HG03571 (cell line): ENCODE results near the gene HSD17B3.
"Not testable (repeated sequence)": the region's sequence is repeated elsewhere in the genome, so short reads cannot be mapped to it uniquely, and the experiment has no call there.

ENCODE experiments used
- ATAC-seq: cut with Tn5 transposase; IDR thresholded peaks from one replicate; pipeline ENCODE4 v1.9.1; 2021; ENCODE audit not compliant: unreplicated experiment

Gene HSD17B3

DNA sequence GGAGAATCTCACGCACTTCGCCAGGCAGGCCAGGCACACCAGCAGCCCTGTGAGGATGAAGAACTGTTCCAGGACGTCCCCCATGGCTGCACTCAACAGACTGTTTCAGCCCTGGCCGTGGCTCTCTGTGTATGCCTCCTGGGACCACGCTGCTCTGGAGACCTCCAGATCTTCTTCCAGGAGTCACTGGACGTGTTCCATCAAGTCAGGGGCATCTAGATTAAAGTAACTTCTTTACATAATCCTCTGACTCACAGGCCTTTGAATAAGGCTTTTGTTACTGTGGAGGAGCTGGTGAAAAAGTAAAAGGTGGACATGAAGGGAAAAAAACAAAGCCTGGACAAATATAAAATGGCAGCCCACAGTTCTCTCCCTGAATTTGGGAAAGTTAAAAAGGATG lies at the start of gene HSD17B3:
Gene HSD17B3, minus strand, starts transcription at position 156 of the 400 bp plus-strand sequence. Its CDS starts 72 bp downstream, at position 84.
- no peak for ATAC-seq

DNA sequence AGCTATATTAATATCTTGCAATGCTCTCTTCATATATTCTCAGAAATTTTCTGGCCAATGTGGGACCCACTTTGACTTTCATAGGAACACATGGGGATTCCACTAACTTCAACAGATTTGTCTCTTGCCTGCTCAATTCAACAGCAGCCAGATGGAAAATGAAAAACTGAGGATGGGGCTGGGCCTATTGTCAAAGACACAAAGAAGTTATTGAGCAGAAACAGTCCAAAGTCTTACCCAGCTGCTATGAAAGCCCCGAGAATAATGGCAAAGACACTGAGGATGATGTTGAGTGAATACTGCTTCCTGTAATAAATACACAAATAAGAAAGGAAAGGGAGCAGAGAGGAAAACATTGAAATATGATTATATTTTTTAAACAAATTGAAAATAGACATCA lies 48.9 kb upstream of the HSD17B3 start:
- ATAC-seq, result no peak

DNA sequence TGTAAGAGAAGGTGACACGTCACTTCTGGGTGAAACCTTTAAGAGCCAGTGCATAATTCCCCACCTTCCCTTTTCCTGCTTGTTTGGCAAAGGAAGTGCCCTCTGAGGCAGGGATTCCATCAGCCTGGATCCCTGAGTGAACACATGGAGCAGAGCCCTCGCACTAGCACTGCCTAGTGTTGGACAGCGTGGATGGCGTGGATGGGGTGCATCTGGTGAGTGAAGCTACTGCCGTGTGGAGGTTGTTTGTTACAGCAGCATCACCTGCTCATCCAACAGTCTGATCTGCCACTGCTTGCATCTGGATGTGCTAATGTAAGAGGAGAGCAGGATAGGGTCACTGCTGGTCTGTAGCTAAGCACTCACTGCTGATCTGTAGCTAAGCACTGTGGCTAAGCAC lies 46.3 kb upstream of the HSD17B3 start:
- ATAC-seq, result no peak

DNA sequence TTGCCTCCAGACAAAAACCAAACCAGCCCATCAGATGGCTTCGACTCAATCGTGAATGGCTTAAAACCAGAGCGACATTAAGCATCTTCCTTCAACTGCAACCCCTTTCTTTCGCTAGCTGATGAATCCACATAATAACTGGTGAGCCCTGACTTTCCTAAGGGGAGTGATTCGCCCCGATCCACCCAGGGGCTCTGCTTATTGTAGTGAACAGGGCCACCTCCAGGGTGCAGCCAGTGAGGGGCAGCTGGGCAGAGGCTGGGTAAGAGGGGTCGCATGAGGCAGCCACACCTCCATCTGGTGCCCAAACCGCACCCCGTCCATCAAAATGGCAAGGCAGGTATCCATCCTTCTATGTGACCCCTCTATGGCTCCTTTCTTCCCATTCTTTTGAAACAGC lies 43.6 kb upstream of the HSD17B3 start:
- no peak for ATAC-seq

DNA sequence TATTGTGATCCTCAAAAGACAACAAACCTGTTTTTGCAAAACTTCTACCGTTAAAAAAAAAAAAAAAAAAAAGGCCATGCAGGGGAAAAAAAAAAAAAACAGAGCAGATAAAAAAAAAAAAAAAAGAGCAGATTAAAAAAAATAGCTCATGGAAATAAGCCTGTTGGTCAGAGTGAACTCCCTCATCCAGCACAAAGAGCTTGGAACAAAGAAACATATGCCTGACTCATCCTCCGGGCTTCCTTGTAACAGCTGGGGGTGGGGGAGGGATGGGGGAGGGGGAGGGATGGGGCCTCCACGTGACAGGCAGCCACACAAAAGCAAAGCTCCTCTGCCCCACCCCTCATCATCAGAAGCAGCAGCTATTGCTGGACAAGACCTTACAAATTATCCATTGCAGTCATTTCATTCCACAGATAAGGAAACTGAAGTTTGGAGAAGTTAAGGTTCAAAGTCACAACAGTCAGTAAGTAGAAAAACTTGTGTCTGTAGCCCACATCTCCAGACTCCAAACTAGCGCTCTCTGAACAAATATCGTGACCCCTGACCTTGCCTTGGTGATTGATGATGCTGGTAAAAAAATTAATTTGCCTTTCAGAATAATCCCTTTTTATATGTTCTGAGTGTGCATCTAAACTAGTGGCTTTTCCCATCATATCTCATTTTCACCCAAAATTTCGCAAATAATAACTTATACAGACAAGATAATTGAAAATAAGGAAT lies 42.6 kb upstream of the HSD17B3 start:
- no peak for ATAC-seq

DNA sequence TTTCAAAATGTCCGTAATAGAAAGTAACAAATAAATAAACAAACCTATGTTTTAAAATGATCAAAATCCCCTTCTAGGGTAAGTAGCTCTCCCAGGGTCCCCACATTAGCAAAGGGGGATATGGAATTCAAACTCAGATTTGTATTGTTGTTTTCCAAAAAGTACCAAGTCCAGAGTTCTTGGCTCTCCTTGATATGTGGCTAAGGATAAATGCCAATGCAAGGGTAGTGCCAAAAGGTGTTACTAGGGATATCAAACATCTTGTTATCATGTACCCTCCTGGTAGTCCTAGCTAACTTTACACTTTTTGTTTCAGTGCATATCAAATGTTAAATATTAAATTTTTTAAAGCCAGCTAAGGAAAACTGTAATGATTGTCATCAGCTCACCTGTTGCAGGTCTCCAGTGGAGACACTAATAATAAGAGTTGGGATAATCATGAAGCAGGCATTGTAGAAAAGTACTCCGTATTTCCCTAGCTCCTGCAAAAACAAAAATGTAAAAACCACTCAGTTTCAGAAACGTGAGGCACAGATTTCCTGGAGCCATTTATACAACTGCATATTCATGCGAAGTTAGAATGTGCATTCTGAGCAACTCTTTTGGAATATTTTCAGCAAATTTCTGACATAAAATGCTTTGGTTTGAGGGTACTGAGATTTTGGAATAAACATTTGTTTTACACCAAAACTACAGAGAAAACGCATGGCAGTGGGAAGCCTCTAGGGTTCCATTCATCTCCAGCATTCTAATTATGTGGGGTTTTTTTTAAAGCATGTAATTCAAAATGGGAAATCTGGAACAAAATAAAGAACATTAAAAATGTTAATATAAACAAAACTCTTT lies 41.8 kb upstream of the HSD17B3 start:
- ATAC-seq, result no peak

DNA sequence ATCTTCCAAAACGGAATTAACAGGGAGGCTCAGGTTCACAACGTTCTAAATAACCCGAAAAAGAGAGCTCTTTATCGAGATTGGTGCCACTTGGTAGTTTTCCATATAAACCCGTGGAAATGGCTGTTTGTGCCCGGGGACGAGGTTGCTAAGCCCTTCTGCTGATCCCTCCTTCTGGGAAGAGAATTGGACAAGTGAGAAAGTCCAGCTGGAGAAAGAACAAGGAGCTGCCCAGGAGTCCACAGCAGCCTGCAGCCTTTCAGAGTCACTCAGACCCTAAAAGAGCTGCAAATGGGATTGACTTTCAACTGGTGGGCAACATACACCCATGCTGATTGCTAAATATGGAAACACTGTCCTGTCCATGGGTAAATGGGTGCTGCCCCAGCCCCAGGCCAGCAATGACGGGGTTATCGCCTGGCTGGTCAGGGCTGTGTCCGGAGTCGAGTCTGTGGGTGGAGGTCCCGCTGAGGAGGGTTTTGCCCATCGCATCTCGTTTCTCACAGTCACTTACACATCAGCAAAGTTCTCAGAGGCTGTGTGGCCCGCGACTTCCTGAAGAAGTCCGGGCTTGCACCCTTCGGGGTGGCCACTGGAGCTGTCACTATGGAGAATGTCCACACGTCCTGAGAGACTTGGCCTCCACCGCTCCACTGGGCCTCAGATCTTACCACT lies 40.7 kb upstream of the HSD17B3 start:
- ATAC-seq, result no peak

DNA sequence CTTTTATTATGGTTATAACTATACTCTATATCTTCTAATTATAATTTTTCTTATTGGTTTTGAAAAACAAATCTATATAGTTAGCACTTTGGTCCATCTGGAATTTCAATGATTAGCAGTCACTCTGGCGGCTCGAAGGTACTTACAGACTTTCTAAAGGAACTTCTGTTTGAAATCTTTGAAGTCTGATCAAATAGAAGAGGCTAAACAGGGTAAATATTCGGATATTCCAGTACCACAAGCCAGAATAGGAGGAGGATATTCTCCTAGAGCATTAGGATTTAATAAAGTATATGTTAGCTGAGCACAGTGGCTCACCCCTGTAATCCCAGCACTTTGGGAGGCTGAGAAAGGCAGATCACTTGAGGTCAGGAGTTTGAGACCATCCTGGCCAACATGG lies 38.7 kb upstream of the HSD17B3 start:
- no peak for ATAC-seq

DNA sequence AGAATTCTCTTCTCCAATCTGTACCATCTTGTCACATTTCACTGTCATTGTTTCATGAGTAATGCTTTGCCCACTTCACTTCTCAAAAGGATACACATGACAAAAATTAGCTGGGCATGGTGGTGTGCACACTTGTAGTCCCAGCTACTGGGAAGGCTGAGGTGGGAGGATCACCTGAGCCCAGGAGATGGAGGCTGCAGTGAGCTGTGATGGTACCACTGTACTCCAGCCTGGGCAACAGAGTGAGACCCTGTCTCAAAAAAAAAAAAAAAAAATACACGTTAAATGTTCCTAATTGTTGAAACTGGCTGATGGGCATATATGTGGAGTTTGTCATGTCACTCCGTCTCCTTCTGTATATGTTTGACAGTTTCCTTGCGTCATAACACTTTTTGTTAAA lies 36.3 kb upstream of the HSD17B3 start:
- ATAC-seq, result no peak

DNA sequence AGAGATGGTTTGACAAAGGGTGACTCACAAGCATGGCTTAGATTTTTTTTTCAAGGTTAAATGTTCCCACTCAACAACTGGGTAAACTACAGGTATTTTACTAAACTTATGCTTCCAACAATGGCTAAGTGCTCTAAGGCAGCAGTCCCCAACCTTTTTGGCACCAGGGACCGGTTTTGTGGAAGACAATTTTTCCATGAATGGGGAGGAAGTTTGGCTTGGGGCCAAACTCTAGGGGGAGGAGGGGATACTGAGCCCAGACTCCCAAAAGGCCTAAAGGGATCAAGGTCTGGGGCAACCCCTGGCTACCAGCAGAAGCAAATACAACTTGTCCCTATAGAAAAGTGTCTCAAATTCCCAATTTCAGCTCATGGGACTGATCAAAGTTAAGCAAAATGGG lies 32.0 kb upstream of the HSD17B3 start:
- no peak for ATAC-seq

DNA sequence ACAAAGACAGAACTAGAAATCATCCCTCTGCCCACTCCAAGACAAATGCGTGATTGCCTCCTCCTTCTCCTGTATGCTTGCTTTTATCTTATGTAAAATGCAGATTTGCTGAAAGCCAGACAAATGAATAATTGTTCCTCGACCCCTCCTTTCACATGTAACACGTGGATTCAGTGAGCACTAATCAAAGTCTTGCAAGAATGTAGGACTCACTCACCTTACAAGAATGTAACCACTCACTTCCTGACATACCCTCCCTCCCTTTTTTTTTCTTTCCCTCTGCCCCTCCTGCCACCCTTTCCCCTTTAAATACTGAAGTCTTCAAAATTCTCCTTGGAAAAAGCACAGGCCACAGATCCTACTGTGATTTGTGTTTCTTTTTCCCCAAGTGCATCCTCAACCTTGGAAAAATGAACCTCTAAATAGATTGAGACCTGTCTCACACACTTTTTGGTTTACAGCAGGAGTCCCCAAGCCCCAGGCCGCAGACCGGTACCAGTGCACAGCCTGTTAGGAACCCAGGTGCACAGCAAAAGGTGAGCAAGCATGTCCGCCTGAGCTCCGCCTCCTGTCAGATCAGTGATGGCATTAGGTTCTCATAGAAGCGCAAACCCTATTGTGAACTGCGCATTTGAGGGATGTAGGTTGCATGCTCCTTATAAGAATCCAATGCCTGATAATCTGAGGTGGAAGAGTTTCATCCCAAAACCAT lies 29.4 kb upstream of the HSD17B3 start:
- no peak for ATAC-seq

DNA sequence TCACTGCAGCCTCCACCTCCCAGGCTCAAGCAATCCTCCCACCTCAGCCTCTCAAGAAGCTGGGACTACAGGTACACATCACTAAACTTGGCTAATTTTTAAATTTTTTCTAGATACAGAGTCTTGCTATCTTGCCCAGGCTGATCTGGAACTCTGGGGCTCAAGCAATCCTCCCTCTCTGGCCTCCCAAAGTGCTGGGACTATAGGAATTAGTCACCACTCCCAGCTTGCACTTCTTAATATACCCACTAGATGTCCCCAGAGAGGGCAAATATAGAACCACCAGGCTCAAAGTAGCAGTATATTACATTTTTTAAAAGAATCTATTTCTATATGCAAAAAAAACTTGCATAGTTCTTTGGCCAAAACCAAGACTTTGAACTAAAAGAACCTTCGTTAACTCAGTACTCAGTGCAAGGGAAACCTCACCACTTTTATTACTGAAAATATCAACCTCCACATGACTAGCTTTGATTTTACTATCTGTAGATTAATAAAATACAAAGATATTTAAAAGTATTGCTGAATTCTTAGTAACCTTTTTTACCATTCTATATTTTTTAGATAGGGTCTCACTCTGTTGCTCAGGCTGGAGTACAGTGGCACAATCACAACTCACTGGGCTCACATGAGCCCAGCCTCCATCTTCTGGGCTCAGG lies 25.8 kb upstream of the HSD17B3 start:
- no peak for ATAC-seq

DNA sequence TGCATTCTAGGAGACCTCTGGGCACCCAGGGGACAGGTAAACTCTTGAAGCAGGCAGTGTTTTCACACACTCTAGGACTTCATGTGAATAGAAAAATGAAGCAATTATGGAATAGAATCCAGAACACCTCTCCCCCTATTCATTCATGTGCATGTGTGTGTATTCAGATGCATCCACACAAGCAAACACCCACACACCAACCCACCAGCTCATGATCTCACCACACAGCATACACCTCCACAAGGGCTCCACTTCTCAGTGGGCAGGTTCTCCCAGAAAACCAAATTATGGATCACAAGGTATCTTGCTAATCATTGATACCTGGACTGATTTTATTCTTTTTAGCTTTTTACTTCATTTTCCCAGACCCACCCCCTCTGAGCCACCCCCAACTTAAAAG lies 21.2 kb upstream of the HSD17B3 start:
- ATAC-seq, result no peak

DNA sequence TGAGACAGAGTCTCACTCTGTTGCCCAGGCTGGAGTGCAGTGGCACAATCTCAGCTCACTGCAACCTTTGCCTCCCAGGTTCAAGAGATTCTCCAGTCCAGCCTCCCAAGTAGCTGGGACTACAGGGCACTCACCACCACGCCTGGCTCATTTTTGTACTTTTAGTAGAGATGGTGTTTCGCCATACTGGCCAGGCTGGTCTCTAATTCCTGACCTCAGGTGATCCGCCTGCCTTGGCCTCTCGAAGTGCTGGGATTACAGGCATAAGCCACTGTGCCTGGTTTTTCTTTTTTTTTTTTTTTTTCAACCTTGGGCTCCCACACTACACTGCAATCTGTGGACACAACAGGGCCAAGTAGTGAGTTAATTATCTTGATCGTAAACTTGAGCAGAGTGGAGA lies 20.8 kb upstream of the HSD17B3 start:
- ATAC-seq, result not testable (repeated sequence)

DNA sequence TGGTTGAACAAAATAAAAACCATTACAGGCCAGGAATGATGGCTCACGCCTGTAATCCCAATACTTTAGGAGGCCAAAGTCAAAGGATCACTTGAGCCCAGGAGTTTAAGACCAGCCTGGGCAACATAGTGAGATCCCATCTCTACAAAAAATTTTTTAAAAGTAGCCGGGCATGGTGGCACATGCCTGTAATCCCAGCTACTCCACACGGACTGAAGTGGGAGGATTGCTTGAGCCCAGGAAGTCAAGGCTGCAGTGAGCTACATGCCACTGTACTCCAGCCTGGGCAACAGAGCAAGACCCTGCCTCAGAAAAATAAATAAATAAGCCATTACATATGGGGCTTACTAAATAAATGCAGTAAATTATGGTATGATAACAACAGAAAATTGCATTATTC lies 20.2 kb upstream of the HSD17B3 start:
- ATAC-seq, result not testable (repeated sequence)

DNA sequence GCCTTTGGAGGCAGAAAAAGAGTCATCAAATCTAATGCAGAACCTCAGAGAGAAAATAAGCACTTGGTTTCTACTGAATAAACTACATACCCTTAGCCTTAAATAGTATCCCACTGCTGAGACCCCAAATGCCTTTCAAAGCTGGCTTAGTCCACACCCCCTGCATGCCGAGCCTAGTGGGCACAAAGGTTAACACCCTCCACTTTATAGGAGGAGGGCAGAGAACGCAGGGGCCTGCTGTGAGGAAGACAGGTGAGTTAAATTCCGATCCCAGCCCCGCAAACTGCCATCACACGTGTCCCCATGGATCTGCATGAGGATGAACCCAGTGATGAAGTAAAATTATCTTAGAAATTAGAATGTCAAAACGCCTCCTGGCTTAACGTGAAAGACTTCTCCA lies 19.5 kb upstream of the HSD17B3 start:
- ATAC-seq, result no peak

DNA sequence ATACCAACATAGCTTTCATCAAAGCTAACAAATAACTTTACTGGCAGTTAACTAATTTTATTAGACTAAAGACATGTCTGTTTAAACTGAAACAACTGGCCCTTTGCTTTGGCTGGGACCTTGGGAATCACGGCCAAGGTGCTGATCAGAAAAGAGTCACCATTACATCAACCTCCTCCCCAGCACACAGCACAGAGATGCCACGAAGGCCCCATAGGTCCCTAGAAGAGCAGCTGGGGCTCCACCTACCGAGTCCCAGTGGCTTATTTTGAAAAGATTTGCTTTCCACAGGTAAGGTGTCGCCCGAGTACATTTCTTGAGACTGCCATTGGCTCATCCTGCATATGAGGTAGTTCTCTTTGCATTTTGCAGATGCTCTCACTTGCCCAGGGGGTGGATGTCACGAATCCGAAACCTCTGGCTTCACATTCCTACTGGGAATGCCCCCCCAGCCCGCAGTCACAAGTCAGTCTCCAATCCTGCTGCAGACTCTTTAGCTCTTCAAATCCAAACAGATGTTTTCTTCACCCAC lies 18.8 kb upstream of the HSD17B3 start:
- ATAC-seq, result no peak

DNA sequence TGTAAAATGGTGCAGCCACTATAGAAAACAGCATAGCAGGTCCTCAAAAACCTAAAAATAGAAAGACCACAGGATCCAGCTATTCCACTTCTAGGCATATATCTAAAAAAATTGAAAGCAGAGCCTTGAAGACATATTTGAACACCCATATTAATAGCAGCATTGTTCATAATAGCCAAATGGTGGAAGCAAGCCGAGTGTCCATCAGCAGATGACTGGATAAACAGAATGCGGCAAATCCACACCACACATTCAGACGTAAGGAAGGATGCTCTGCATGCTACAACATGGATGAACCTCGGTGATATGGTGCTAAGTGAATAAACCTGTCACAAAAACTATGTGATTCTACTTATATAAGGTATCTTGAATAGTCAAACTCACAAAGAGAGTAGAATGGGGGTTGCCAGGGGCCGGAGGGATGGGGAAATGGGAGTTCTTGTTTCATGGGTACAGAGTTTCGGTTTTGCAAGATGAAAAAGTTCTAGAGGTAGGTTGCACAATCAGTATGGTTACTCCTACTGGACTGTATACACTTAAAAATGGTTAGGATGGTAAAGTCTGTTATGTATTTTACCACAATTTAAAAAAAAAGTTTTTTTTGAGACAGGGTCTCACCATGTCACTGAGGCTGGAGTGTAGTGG lies 17.1 kb upstream of the HSD17B3 start:
- no peak for ATAC-seq

DNA sequence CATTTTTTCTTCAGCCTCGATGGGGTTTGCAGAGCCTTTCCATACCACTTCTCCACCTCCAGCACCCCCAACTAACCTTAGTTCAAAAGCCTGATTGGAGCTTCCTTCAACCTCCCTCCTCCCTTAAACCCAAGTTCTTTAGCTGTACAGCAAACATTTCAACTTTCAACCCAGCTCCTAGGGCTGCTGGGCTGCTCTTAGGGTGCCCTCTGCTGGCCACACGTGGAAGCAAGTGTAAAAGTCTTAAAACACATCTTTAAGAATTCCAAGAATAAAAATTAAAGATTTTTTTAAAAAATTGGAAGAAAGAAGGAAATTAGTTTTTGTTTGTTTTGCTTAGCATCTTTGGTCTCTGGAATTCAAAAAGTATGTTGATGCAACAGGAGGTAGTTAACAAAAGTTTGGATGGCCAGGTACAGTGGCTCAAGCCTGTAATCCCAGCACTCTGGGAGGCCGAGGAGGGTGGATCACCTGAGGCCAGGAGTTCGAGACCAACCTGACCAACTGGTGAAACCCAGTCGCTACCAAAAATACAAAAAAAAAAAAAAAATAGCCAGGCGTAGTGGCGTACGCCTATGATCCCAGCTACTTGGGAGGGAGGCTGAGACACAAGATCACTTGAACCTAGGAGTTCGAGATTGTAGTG lies 15.5 kb upstream of the HSD17B3 start:
- no peak for ATAC-seq
